Jurkat, Clone E6-1 (cell line): ENCODE results near the gene TNFAIP8.
A peak's percentile ranks its signal among the peaks of the same experiment; 100 is the strongest.

Source experiments
- DNase-seq: peaks from one replicate; pipeline ENCODE4 v3.0.0-alpha.2; 2011; ENCODE audit warnings: low read depth, low spot score
- H3K4me3 ChIP-seq: 2 replicates; pipeline ENCODE4 v1.5.1; 2011; ENCODE audit warnings: mild to moderate bottlenecking, low read length, control low read depth, moderate library complexity

The TNFAIP8 gene

DNA sequence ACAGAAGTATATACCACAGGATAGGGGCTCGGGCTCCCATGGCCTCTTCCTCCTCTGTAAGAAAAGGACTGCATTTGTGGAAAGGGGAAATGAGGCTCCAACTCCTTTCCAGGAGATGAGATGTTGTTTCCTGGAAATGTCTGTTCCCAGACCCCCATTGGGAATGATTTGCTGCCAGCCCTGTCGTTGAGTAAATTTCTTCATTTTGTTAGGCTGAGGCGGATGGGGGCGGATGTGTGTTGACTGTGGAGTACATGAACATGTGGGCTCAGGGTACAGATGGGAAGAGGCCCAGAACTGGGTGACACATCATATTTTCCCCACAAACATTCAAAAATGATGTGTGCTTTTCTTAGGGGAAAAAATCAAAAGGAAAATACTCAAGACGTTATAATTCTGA lies 28.8 kb upstream of the TNFAIP8 start:
- DNase-seq: no peak
- H3K4me3 ChIP-seq: no peak overlapping the region

GRCh38 chr5:119328753-119329602 lies 26.8 kb upstream of the TNFAIP8 start:
- no peak overlapping the region; the same call in none of the 2 replicates for H3K4me3 ChIP-seq
- peak; percentile 93 for DNase-seq

DNA sequence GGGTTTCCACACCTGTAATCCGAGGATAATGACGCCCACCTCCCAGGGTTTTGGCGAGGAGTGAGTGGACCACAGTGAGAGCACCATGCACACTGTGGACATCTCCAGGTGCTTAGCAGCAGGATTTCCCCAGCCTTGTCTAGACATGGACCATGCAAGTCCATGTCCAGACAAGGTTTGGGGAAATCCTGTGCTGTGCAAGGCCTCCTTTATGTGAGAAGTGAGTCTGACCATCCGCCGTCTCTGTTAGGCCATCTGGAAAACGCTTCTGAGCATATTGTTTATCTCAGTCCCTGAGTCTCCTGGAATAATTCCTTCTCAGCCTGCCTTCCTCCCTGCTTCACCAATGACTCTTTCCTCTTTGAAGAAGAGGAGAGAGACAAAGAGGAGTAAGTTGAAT lies 26.2 kb upstream of the TNFAIP8 start:
- DNase-seq: no peak
- peak overlapping the region; percentile 23 for H3K4me3 ChIP-seq

DNA sequence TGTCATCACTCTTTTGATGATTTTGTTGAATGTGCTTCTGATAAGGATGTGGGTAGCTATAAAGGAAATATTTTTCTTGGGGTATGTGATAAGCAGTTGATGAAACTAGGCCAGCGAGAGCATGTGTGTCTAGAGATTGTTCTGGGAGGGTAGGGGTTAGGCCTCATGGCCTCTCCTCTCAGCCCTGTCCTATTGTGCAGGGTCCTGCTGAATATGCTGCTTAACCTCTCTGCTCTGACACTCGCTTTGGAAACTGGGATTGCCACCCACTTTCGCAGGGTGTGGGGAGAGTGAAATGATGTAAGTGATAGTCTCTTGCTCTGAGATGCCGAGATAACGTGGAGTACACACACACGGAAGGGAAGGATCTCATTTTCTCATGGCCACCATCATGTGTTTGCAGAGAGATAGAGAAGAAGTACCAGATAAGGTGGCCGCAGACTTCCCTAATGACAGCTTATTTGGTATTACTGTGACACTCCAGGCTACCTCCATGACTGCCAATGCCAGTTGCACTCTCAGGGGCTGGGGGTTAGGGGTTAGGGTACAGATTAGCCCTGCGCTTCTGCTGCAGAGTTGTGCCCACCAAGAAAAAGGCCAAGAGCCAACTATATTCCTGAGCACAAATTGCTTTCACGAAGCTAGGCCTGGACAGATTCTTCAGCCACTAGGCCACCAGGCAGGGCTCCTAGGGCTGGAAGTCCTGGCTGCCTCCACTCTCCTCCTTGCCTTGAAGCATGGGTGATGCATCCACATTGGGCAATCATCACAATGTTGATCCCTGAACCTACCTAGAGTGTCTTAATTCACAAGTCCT lies 25.2 kb upstream of the TNFAIP8 start:
- peak; percentile 94 for DNase-seq
- H3K4me3 ChIP-seq: peak overlapping the region; percentile 22

GRCh38 chr5:119331566-119332095 lies 24.2 kb upstream of the TNFAIP8 start:
- H3K4me3 ChIP-seq: no peak overlapping the region
- no peak for DNase-seq

DNA sequence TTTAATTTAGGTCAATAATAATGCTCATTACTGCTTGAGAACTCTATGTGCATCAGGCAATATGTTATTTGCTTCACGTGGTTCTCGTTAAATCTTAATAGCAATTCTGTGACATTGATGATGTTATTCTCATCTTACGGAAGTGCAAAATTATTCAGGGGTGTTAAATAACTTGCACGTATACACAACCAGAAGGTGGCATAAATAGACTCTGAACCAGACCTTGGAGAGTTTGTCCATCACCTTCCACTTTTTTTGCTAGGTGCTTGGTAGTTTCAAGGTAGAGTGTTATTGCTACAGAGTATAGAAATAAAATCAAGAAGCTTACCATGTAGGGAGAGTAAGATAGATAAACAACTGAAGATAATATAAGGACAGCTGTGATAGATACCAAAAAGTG lies 23.6 kb upstream of the TNFAIP8 start:
- DNase-seq: no peak
- H3K4me3 ChIP-seq: no peak overlapping the region

- DNase-seq: no peak
- H3K4me3 ChIP-seq: peak overlapping the region; percentile 0
These were observed 22.8 kb upstream of the TNFAIP8 start for GRCh38 chr5:119332978-119333401.

DNA sequence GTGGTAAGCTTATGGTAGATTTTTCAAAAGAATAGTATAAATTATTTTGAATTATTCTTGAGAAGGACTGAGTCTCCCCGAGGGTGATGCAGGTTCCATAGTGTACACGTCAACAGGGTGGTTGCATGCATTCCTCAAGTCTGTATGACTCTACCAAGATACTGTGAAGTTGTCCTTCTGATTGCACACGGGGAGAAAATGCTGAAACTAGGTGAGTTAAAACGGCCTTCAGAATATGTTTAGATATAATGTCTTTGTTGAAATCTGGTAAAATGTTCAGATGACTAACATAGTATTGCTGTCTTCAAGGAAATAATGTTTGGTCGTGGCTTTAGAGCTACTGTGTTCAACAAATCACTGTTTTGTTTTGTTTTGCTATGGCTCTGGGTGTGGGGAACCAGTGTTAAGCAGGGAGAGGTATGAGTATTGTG lies 22.4 kb upstream of the TNFAIP8 start:
- DNase-seq: no peak

GRCh38 chr5:119335261-119335677 lies 20.6 kb upstream of the TNFAIP8 start:
- DNase-seq: no peak
- no peak overlapping the region for H3K4me3 ChIP-seq

More for the DNA sequence above, 22.4 kb upstream of the TNFAIP8 start:
- peak overlapping the region; percentile 11 for H3K4me3 ChIP-seq

DNA sequence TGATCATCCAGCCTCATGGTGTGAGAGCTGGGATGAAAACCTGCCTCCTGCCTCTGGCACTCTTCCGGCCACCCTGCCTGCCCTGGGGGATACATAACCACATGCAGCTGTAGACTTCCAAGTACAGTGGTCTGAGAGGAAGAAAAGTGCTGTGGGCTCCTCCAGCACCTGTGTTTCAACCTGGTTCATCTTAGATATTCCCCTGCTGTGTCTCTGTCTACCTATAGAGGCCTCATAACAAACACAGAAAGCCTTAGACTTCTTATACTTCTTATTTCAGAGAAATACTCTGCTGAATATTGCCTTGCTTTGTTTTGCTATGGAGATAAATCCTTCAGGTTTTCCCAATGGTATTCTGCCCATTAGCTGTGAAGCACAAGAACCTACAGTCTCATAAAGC lies 19.6 kb upstream of the TNFAIP8 start:
- H3K4me3 ChIP-seq: no peak overlapping the region
- peak; percentile 85 for DNase-seq

- no peak for DNase-seq
- H3K4me3 ChIP-seq: no peak overlapping the region
These were observed 18.8 kb upstream of the TNFAIP8 start for GRCh38 chr5:119336845-119337580.

- DNase-seq: peak; percentile 56
- no peak overlapping the region for H3K4me3 ChIP-seq
These were observed 17.4 kb upstream of the TNFAIP8 start for GRCh38 chr5:119338326-119338946.

- no peak for DNase-seq
- no peak overlapping the region for H3K4me3 ChIP-seq
These were observed 16.5 kb upstream of the TNFAIP8 start for GRCh38 chr5:119339344-119339743.

DNA sequence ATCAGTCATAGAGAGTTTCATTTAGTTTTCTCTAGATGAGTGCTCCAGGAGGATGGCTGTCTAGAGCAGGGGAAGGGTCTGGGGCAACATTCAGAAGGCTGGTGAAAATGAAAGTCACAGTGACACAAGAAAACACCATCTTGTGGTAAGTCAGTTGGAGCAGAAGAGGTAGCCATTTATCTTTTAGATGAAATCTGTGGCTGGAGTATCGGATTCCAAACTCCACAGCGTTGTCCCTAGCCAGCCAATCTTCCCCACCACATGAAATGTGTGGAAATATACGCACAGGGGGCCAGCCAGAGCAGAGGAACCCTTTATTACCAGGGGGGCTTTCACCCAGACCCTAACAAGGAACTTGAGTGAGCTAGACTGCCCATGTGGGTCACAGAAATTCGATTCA lies 15.9 kb upstream of the TNFAIP8 start:
- DNase-seq: no peak
- peak overlapping the region; percentile 49 for H3K4me3 ChIP-seq

GRCh38 chr5:119340597-119341218 lies 15.1 kb upstream of the TNFAIP8 start:
- DNase-seq: peak; percentile 87
- peak overlapping the region; percentile 49 for H3K4me3 ChIP-seq

DNA sequence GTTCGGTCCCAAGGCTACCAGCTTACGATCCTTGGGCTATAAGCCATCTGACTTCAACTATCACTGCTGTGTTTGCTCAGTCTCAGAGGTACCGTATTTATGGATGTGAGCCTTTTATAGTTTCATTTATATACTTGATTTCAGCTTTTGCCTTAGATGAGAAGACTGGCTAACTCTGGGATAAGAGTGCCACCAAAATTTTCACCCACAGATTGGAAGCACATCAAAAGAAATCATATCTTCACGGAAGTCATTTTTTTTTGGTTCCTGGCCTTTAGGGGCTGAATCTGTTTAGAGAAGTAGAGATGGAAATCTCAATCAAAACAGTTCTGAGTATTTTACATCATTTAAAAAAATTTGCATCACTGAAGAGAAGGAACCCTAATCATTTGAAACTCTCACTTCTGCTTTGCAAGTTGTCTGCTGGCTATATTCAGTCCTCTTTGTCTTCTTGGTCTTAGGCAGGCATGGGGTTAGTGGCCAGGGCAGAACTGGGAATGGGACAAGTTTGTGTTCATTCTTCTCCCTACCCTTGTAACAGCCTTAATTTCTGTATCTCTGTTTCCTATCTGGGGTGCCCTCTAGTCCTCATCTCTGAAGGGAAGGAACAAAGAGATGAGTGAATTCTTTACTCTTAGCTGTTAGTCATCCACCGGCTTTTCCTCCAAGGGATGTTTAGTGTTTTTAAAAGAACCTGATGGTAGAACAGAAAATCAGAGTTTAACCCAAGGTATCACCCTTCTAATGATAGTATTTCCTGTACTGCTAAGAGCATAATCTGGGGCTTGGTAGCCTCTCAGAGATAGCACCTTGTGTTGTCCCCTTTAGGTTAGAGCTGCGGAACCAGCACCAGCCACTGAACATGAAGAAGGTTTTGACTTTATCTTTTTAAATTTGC lies 14.1 kb upstream of the TNFAIP8 start:
- H3K4me3 ChIP-seq: peak overlapping the region; percentile 49
- DNase-seq: no peak

GRCh38 chr5:119342406-119342805 lies 13.4 kb upstream of the TNFAIP8 start:
- no peak overlapping the region for H3K4me3 ChIP-seq
- no peak for DNase-seq
